ENCODE data around the gene MYO9B. TPM values are rescaled to one million over a fixed set of nuclear protein-coding genes. Genes with fewer than 3 reads are reported as not detected.

MYO9B gene
- total RNA-seq, 1 donor from 2014 or later: 69.4 TPM

- Histone ChIP-seq H3K36me3 (ENCODE audit: control insufficient read depth, insufficient read depth, low read length) (no peaks in the 10 kb centered on the region), H3K4me3 (ENCODE audit: low read depth, low read length) (no peak overlapping the region), H3K27me3 (ENCODE audit: control insufficient read depth, insufficient read depth, low read length) (no peaks in the 10 kb centered on the region)
- no peak for DNase-seq (ENCODE audit: low read depth)
- no peak for TF ChIP-seq CTCF (IDR thresholded peaks at IDR 0.05; ENCODE audit: insufficient read depth, low read length, poor library complexity, severe bottlenecking)
Measured at GRCh38 chr19:17095141-17095919, 19.8 kb downstream of the MYO9B start.

GRCh38 chr19:17097593-17098126, 22.1 kb downstream of the MYO9B start:
- H3K4me3 ChIP-seq (ENCODE audit: low read depth, low read length): no peak overlapping the region
- peaks cover 2% of the 10 kb centered on the region for H3K36me3 ChIP-seq (ENCODE audit: control insufficient read depth, insufficient read depth, low read length)
- DNase-seq (ENCODE audit: low read depth): no peak
- TF ChIP-seq CTCF (IDR thresholded peaks at IDR 0.05; ENCODE audit: insufficient read depth, low read length, poor library complexity, severe bottlenecking): no peak
- no peaks in the 10 kb centered on the region for H3K27me3 ChIP-seq (ENCODE audit: control insufficient read depth, insufficient read depth, low read length)

GRCh38 chr19:17098326-17098725, 22.7 kb downstream of the MYO9B start:
- DNase-seq (ENCODE audit: low read depth): no peak
- Histone ChIP-seq H3K4me3 (ENCODE audit: low read depth, low read length) (no peak overlapping the region), H3K36me3 (ENCODE audit: control insufficient read depth, insufficient read depth, low read length) (peaks cover 2% of the 10 kb centered on the region), H3K27me3 (ENCODE audit: control insufficient read depth, insufficient read depth, low read length) (no peaks in the 10 kb centered on the region)
- TF ChIP-seq CTCF (IDR thresholded peaks at IDR 0.05; ENCODE audit: insufficient read depth, low read length, poor library complexity, severe bottlenecking): no peak

GRCh38 chr19:17101686-17102628, 26.4 kb downstream of the MYO9B start:
- no peak for TF ChIP-seq CTCF (IDR thresholded peaks at IDR 0.05; ENCODE audit: insufficient read depth, low read length, poor library complexity, severe bottlenecking)
- DNase-seq (ENCODE audit: low read depth): no peak
- H3K27me3 ChIP-seq (ENCODE audit: control insufficient read depth, insufficient read depth, low read length): no peaks in the 10 kb centered on the region
- no peak overlapping the region for H3K4me3 ChIP-seq (ENCODE audit: low read depth, low read length)
- H3K36me3 ChIP-seq (ENCODE audit: control insufficient read depth, insufficient read depth, low read length): peaks cover 2% of the 10 kb centered on the region

GRCh38 chr19:17103177-17103576, 27.6 kb downstream of the MYO9B start:
- Histone ChIP-seq H3K36me3 (ENCODE audit: control insufficient read depth, insufficient read depth, low read length) (peaks cover 2% of the 10 kb centered on the region), H3K27me3 (ENCODE audit: control insufficient read depth, insufficient read depth, low read length) (no peaks in the 10 kb centered on the region), H3K4me3 (ENCODE audit: low read depth, low read length) (no peak overlapping the region)
- peak; percentile 60 for TF ChIP-seq CTCF (IDR thresholded peaks at IDR 0.05; ENCODE audit: insufficient read depth, low read length, poor library complexity, severe bottlenecking)
- DNase-seq (ENCODE audit: low read depth): no peak
